ENCODE results near the gene ZNF76. TPM values are rescaled to one million over a fixed set of nuclear protein-coding genes. Genes with fewer than 3 reads are reported as not detected.

The ZNF76 gene
- total and polyA plus RNA-seq, 2 of the 13 experiments (the other 11 are each of a cell fraction or from before 2014, with no cell fraction given) = 13.2 to 26.4 TPM

DNA sequence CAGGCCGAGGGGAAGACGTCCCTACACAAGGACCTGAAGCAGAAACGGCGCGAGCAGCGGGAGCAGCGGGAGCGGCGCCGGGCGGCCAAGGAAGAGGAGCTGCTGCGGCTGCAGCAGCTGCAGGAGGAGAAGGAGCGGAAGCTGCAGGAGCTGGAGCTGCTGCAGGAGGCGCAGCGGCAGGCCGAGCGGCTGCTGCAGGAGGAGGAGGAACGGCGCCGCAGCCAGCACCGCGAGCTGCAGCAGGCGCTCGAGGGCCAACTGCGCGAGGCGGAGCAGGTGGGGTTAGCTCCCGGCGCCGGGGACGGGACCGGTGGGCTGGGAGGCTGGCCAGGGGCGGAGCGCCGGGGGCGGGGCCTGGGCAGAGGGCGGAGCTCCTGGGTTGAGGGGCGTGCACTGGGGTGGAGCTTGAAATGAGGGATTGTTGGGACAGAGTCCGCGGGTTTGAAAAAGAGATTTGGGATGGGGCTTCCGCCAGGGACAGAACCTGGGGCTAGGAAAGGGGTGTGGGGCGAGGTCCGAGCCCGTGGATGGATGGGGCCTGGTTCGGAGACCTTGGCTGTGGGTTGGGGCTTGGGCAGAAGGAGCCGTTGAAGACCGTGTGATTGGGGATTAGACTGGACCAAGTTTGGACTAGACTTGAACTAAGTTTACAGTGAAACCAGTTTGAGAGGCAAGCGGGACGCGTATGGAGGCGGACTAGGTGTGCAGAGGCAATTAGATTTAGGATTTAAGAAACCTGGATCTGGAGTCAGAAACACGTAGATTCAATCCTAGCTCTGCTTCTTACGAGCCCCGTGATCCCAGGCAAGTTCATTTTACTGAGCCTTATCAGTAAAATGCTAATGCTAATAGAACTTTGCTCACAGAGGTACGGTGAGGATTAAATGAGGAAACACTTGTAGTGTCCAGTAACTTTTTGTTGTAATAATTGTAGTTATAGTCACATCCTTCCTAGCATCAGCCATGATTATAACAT is 58.9 kb downstream of the ZNF76 start (continued):
- TF ChIP-seq HMG20A (CRISPR knock-in tag; IDR thresholded peaks at IDR 0.05; ENCODE audit: borderline replicate concordance) = no peak
- peak; percentile 73 for TF ChIP-seq ZSCAN25 (CRISPR knock-in tag; IDR thresholded peaks at IDR 0.05)
- TF ChIP-seq ZNF121 (CRISPR knock-in tag; IDR thresholded peaks at IDR 0.05) = peak; percentile 73
- TF ChIP-seq, protein P1, sequence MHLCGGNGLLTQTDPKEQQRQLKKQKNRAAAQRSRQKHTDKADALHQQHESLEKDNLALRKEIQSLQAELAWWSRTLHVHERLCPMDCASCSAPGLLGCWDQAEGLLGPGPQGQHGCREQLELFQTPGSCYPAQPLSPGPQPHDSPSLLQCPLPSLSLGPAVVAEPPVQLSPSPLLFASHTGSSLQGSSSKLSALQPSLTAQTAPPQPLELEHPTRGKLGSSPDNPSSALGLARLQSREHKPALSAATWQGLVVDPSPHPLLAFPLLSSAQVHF (CRISPR knock-in tag; IDR thresholded peaks at IDR 0.05) = peak; percentile 89; the same call in 1 of the 2 replicates
- no peak for TF ChIP-seq WIZ (CRISPR knock-in tag; IDR thresholded peaks at IDR 0.05)
- TF ChIP-seq, protein P2, sequence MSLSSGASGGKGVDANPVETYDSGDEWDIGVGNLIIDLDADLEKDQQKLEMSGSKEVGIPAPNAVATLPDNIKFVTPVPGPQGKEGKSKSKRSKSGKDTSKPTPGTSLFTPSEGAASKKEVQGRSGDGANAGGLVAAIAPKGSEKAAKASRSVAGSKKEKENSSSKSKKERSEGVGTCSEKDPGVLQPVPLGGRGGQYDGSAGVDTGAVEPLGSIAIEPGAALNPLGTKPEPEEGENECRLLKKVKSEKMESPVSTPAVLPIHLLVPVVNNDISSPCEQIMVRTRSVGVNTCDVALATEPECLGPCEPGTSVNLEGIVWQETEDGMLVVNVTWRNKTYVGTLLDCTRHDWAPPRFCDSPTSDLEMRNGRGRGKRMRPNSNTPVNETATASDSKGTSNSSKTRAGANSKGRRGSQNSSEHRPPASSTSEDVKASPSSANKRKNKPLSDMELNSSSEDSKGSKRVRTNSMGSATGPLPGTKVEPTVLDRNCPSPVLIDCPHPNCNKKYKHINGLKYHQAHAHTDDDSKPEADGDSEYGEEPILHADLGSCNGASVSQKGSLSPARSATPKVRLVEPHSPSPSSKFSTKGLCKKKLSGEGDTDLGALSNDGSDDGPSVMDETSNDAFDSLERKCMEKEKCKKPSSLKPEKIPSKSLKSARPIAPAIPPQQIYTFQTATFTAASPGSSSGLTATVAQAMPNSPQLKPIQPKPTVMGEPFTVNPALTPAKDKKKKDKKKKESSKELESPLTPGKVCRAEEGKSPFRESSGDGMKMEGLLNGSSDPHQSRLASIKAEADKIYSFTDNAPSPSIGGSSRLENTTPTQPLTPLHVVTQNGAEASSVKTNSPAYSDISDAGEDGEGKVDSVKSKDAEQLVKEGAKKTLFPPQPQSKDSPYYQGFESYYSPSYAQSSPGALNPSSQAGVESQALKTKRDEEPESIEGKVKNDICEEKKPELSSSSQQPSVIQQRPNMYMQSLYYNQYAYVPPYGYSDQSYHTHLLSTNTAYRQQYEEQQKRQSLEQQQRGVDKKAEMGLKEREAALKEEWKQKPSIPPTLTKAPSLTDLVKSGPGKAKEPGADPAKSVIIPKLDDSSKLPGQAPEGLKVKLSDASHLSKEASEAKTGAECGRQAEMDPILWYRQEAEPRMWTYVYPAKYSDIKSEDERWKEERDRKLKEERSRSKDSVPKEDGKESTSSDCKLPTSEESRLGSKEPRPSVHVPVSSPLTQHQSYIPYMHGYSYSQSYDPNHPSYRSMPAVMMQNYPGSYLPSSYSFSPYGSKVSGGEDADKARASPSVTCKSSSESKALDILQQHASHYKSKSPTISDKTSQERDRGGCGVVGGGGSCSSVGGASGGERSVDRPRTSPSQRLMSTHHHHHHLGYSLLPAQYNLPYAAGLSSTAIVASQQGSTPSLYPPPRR (CRISPR knock-in tag; IDR thresholded peaks at IDR 0.05; ENCODE audit: borderline replicate concordance) = peak; percentile 61
- no peak for TF ChIP-seq ZFP36L2 (CRISPR knock-in tag; IDR thresholded peaks at IDR 0.05)
- TF ChIP-seq HMGXB4 (CRISPR knock-in tag; IDR thresholded peaks at IDR 0.05; ENCODE audit: borderline replicate concordance in 1 of 2, low read depth in 1 of 2) = peak in 1 of 2 experiments; percentile 72; a peak in 2 of 4 replicates
- TF ChIP-seq, protein P3, sequence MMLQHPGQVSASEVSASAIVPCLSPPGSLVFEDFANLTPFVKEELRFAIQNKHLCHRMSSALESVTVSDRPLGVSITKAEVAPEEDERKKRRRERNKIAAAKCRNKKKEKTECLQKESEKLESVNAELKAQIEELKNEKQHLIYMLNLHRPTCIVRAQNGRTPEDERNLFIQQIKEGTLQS (CRISPR knock-in tag; IDR thresholded peaks at IDR 0.05) = no peak; the same call in 1 of the 2 replicates
- no peak for TF ChIP-seq FOXO1 (CRISPR knock-in tag; IDR thresholded peaks at IDR 0.05)
- no peak for TF ChIP-seq FOXM1 (CRISPR knock-in tag; IDR thresholded peaks at IDR 0.05)
- TF ChIP-seq ZBTB7B (CRISPR knock-in tag; IDR thresholded peaks at IDR 0.05) = peak; percentile 46; the same call in 1 of the 2 replicates
- TF ChIP-seq ZNF660 (CRISPR knock-in tag; IDR thresholded peaks at IDR 0.05; ENCODE audit: borderline replicate concordance, low read depth) = no peak; the same call in 1 of the 2 replicates
- 0 out of 2 replicates have a peak, but pooled peaks have one; percentile 88 for TF ChIP-seq HOXA9 (CRISPR knock-in tag; IDR thresholded peaks at IDR 0.05; ENCODE audit: borderline replicate concordance)
- no peak for TF ChIP-seq SIN3B (IDR thresholded peaks at IDR 0.05; ENCODE audit: low read length)
- no peak for TF ChIP-seq ZNF3 (CRISPR knock-in tag; IDR thresholded peaks at IDR 0.05)
- TF ChIP-seq RELA (CRISPR knock-in tag; IDR thresholded peaks at IDR 0.05) = peak; percentile 8; the same call in 1 of the 2 replicates
- TF ChIP-seq IKZF1 (IDR thresholded peaks at IDR 0.05) = no peak
- 0 out of 2 replicates have a peak, but pooled peaks have one; percentile 10 for TF ChIP-seq CERS6 (CRISPR knock-in tag; IDR thresholded peaks at IDR 0.05)
